NCI-H2029 treated with DMSO at 0.1 percent for 48 hours (cell line): ENCODE data around the gene PCYT2.
A peak's percentile ranks its signal among the peaks of the same experiment; 100 is the strongest.
"Not testable (repeated sequence)": the region's sequence is repeated elsewhere in the genome, so short reads cannot be mapped to it uniquely, and the experiment has no call there.

ENCODE experiments used
- DNase-seq: peaks from one replicate; lab custom pipeline; 2025; lab: John Stamatoyannopoulos, UW

The PCYT2 gene

DNA sequence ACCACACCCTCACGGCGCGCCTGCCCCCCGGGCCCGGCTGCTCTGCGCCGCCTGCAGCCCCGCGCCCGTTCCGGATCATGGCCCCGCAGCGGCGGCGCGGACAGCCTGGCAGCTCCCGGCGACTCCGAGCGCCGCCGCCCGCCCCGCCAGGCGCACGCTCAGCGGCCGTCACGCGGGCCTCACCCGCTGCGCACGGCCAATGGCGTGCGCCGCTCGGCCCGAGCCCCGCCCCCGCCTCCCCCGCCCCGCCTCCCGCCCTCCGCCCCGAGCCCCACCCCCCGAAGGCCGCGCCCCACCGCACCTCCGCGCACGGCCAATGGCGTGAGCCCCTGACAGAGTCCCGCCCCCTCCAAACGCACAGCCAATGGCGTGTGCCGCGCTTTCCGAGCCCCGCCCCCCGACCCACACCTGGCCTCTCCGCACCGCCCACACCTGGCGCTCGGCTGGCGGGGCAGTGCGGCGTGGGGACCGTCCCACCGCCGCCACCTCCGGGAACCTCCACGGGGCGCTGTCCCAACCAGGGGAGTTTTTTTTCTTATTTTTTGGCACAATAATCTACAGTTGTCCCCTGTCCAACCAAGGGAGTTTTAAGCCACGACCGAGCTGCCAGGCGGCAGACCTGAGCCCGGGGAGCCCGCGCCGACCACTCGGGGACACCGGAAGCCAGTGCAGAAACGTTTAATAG lies at the start of gene PCYT2:
PCYT2 (minus strand) TSS at position 123 of the 685 bp plus-strand sequence; CDS start at position 79, 44 bp downstream.
- DNase-seq: peak; percentile 24

DNA sequence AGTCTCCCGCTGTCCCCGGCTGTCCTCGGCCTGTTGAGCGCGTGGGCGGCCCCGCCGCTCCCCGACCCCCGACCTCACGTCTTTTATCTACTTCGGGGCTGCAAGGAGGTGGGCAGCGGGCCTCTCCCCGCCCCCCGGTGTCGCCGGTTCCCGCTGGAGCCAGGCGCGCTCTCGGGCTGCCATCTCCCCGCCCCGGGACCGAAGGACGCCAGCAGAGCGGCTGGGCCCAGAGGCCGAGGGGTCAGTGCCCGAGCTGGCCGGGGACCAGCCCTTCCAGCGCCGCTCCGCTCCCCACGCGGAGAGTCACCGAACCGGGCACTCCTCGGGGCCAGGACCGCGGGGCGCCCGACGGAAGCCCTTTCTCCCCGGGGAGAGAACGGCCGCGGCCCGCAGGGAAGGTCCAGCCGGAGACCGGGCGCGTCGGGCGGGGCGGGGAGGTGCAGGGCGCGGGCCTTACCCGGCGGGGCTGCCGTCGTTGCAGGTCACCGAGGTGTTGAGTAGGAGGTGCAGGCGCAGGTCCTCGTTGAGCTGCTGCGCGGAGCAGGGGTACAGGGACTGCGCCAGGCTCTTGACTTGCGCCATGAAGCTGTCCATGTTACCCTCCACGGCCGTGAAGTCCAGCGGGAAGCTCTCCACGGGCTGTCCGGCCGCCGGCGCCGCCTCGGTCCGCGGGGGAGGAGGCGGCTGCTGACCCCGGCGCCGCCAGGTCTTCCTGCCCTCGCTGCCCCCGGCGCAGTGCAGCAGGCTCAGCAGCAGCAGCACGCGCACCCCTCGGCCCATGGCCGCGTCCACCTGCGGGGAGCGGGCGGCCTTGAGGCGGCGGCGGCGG lies 49.1 kb upstream of the PCYT2 start:
- no peak for DNase-seq

DNA sequence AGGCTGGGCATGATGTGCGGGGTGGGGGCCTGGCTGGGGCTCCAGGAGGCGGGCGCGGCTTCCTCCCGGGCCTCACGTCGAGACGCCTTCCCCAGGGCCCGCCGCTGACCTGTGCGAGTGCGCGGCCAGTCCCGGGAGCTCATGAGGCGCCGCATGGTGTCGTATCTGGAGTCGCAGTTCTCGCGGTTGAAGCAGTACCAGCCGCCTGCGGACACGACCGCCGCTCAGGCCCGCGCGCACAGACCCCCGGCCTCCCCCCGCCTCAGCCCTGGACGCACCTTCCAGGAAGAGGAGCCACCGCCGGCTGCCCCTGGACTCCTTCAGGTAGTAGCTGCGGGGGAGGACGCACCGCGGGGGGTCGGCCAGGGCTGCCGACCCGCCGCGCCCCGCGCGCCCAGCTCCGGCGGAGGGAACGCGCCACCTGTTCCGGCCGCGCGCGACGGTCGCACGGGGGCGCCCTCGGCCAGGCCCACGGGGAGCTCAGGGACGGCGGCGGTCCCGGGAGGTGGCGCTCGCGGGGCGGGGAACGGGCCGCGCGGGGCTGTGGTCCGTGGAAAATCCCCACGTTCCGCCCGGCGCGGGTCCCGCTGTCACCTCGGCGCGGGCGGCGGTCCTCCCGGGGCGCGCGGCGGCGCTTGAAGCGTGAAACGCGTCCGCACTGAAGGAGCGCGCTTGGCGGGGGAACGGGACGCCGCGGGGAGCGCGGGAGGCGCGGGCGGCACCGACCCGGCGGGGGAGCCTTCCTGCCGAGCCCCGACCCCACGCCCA lies 48.3 kb upstream of the PCYT2 start:
- DNase-seq: no peak

DNA sequence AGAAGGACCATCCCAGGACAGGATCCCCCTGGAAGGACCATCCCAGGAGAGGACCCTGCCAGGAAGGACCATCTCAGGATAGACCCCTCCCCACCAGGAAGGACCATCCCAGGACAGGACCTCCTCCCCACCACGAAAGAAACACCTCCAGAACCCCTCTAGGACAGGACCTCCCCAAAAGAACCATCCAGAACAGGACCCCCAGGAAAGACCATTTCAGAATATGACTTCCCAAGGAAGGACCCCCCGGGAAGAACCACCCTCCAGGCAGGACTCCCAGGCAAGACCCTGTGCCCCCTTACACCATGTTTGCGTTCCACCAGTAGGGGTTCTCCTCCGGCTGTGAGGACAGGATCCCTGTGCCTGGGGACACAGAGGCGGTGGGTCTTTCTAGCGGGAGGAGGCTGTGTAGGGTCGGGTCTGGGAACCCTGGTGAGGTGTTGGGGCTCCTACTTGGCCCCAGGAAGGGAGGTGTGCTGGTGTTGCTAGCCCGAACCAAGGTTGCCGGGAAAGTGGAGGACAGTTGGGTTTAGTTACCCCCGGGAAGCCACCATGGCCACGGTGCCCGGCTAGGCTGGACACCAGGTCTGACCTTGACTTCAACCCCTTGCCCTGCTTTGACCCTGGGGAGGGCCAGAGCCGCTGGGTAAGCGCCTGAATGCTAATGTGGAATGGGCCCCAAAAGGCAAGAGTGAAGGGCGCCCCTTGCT lies 47.6 kb upstream of the PCYT2 start:
- DNase-seq: no peak

DNA sequence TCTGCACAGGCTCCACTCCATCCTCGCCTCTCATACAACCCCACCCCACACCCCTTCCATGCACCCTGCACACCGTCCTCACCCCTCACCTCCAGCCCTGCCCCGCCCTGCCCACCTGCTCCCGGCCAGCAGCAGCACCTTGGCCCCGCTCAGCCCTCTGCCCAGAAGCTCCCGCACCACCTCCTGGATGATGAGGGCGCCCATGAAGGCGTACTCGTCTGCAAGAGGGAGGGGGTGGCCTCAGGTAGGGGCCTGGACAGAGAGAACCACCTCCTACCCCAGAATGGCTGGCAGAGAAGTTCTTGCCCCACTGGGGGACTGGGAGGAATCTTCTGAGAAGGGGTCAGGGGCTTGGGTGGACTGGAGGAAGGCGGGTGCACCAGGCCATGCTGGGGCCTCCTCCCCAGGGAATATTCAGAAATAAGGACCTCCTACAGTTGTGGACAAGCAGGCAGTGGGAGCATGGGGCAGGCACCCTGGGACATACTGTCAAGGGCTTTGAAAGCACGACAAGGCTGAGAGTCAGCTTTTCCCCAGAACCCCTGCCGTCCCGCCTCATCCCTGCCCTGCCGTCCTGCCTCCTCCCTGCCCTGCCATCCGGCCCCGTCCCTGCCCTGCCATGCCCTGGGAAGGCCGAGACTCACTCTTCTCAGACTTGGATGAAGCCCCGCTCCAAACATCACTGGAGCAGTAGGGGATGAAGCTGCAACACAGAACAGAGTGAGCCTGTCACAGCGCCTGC lies 46.7 kb upstream of the PCYT2 start:
- no peak for DNase-seq

DNA sequence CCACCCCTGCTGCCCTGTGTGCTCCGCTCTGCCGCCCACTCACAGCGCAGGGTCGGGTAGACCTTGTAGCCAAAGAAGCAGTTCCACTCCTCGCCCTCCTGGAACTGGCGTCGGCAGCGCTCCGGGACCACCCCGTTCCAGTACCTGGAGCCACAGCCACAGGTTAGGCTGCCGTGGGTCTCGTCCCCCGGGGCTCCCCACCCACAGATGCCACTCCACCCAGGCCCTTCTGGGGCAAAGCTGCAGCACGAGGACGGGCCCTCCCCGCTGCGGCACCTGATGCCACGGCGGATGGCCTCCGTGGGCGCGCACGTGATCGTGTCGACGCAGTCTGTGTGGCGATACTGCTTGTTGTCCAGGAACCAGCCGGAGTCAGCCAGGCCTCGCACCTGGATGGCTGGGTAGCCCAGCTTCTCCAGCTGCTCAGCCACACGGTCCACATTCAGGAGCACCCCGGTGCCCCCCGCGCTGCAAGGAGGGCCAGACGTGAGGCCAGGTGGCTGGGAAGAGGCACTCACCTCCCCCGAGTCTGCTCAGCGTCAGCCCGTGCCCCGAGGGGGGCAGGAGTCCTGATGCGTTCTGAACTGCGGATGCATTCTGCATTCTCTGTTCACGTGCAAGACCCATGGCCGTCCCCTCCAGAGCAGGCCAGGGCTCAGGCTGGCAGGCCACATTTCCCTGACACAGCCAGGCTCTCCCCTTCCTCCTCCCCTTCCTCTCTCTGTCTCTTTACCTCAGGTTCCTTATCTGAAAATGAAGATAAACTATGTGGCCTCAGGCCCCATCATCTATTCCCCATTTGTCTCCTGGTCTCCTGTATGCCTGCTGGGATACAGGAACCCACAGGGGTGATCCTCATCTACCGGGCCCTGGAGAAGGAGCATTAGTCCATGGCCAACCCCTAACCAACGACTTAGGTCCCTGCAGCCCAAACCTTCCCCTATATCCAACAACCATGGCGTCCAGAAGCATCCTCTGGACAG lies 45.7 kb upstream of the PCYT2 start:
- DNase-seq: no peak

DNA sequence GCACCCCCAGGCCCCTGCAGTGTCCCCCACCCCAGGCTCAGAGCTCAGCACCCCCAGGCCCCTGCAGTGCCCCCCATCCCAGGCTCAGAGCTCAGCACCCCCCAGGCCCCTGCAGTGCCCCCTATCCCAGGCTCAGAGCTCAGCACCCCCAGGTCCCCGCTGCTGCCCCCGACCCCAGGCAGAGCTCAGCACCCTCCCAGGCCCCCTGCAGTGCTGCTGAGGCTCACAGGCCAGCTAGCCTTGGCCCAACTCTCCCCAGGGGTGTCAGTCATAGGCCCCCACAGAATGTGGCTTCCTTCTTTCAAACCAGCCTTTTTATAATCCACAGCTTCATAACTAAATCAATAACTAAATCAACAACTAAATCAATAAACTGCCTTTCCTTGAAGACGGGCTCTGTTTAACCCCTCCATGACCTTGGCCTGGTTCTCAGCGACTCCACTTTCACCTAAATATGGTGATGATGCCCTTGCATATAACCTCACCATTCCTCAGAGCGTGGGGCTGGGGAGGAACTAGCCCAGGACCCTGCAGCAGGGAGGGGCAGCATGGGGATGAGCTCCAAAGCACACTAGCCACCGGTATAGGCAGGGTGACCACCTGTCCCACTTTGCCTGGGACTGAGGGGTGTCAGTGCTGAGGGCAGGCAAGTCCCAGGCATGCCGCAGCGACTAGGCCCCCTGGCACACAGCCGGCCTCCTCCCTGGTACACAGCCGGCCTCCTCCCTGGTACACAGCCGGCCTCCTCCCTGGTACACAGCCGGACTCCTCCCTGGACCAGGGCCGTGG lies 44.8 kb upstream of the PCYT2 start:
- DNase-seq: no peak

DNA sequence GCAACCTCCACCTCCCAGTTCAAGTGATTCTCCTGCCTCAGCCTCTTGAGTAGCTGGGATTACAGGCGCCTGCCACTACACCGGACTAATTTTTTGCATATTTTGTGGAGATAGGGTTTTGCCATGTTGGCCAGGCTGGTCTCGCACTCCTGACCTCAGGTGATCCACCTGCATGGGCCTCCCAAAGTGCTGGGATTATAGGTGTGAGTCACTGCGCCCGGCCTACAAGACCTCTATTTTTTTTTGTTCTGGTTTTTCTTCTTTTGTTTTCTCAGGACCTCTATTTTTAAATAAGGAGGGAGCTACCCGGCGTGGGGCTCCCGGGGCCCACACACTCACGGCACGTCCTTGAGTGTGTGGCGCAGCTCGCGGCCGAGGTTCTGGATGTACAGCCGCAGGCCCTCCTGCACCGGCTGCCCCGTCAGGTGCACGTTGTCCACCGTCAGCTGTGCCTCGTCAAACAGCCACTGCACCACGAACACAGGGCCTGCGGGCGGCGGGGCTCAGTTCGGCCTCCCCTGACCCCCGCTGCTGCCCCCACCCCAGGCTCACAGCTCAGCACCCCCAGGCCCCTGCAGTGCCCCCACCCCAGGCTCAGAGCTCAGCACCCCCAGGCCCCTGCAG lies 44.0 kb upstream of the PCYT2 start:
- no peak for DNase-seq

DNA sequence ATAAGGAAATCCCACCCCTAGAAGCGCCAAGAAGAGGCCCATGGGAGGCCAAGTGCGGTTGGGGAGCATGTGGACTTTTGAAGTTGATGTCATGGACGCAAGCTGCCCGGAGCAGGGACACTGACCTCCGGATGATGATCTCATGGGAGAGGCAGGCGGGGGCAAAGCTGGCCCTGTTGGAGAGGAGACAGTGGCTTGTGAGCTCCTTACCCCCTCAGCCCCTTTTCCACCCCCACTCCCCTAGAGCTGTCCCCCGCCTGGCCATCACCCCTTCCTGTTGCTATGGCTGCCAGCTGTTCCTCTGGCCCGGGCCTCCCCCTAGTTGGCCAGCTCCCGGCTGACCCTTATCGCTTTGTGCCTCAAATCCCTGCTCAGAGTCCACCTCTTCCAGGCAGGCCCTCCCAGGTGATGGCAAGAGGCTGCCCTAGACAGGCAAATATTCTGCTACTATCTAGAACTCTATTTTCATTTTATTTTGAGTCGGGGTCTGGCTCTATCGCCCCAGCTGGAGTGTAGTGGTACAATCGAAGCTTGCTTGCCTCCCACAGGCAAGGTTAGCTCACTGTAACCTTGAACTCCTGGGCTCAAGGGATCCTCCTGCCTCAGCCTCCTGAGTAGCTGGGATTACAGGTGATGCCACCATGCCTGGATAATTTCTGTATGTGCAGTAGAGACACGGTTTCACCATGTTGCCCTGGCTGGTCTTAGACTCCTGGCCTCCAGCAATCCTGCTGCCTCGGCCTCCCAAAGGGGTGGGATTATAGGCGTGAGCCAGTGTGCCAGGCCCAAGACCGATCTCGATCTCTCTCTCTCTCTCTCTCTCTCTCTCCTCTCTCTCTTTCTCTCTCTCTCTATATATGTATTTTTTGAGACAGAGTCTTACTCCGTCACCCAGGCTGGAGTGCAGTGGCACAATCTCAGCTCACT lies 43.2 kb upstream of the PCYT2 start:
- DNase-seq: no peak

DNA sequence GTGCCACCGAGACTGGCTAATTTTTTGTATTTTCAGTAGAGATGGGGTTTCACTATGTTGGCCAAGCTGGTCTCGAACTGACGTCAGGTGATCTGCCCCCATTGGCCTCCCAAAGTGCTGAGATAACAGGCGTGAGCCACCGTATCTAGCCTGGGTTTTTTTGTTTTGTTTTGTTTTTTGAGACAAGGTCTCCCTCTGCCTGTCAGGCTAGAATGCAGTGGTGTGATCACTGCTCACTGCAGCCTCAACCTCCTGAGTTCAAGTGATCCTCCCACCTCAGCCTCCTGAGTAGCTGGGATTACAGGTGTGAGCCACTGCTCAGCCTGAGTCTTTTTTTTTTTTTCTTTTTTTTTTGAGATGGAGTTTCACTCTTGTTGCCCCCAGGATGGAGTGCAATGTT lies 42.2 kb upstream of the PCYT2 start:
- DNase-seq: not testable (repeated sequence)

DNA sequence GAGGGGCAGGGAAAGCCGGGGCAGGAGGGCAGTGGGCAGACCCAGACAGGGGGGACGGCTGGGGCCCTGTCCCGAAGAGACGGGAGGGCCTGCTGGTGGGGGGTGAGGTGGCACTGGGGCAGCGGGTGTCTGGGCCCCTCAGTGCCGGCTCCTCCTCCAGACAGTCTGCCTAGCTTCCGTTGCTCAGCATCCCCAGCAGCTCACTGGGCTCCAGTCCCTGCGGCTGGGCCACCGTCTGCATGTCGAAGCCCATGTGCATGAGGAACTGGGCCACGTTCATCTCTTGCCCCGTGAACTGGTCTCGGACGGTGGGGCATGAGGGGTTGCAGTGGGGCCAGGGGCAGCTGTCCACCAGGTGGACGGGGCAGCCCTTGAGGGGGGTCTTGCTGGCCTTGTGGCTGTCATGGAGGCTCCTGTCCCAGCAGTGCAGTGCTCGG lies 41.6 kb upstream of the PCYT2 start:
- no peak for DNase-seq

DNA sequence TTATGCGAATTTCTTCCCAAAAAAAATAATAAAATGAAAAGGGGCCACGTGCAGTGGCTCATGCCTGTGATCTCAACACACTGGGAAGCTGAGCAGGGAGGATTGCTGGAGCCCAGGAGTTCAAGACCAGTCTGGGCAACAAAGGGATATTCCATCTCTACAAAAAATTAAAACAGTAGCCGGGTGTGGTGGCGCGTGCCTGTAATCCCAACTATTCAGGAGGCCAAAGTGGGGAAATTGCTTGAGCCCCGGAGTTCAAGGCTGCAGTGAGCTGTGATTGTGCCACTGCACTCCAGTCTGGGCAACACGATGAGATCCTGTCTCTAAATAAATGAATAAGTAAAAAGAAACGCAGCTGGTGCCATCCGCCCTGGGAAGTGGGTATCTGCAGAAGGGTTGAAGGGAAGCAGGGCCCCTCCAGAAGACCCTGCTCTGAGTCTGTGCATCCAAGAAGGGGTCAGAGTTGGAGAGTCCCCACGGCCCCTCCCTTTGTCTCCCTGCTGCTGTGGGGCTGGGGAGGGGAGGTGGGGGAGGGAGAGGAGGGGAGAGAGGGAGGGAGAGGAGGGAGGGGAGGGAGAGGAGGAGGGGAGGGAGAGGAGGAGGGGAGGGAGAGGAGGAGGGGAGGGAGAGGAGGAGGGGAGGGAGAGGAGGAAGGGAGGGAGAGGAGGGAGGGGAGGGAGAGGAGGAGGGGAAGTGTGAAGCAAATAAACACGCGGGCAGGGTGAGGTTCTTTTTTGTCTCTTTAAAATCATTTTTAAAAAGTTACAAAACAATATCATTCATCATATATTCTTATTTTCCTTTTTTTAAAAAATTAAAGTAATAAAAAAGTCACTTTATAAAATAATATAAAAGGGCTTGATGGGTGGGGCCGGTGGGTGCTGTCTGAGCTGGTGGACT lies 40.8 kb upstream of the PCYT2 start:
- no peak for DNase-seq

DNA sequence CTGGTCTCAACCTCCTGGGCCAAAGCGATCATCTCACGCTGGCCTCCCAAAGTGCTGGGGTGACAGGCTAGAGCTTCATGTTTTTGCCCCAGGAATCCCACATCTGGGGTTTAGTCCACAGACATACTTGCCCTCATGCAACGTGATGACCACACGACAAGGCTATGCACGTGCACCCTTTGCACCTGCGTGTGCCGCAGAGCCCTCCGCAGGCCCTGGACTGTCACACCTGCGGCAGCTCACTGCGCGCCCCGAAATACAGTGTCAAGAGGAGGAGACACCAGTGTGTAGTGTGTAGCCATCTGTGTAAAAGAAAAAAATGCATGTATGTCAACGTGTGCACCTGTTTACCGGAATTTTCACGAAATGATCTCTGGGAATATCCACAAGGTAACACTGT lies 39.3 kb upstream of the PCYT2 start:
- DNase-seq: no peak

DNA sequence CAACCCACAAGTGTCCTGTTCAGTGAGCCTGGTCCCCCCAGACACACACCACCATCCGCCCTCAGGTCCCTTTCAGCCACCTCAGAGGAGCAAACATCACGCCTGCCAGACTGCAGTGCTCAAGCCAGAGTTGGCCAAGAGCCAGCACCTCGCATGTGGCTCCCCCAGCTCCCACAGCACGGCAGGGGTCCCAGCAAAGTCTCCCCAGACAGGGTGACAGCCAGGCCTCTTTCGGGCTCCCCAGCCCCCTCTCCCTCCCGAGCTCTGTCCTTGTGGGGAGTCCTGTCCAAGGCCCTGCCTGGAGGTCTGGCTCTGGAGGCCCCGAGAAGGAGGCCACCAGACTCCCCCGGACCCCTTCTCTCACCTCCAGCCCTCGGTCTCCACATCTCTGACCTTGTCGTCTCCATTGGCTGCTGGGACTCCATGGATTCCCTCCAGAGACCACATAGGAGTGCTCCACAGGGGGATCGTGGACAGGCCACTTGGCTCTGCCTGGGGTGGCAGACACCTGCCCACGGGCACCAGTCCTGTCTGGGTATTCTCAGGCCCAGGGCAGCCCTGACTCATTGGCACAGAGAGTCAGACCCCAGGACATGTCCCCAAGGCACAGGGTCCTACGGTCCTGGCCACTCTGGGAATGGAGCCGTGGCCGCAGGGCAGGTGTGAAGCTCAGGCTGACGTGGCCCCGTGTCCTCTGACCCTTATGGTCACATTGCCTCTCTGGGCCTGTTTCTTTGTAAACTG lies 37.6 kb upstream of the PCYT2 start:
- DNase-seq: no peak

DNA sequence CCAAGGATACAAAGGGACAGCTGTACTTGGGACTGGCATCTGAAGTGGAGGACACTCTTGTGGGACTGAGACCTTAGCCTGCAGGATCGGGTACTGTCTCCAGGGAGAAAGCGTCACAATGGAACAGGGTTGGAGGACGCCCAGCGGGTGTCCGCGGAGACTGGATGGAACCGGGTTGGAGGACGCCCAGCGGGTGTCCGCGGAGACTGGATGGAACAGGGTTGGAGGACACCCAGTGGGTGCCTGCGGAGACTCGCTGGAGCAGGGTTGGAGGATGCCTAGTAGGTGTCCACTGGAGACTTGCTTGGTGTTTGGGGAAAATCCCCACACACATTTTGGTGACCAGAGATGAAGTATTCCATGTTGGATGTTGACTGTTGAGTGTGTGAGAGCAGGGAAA lies 36.0 kb upstream of the PCYT2 start, which contains the start of gene MYADML2:
MYADML2 (minus strand) TSS at position 45 of the 400 bp plus-strand sequence. CDS start 5,492 bp downstream, outside the sequence.
- DNase-seq: no peak

DNA sequence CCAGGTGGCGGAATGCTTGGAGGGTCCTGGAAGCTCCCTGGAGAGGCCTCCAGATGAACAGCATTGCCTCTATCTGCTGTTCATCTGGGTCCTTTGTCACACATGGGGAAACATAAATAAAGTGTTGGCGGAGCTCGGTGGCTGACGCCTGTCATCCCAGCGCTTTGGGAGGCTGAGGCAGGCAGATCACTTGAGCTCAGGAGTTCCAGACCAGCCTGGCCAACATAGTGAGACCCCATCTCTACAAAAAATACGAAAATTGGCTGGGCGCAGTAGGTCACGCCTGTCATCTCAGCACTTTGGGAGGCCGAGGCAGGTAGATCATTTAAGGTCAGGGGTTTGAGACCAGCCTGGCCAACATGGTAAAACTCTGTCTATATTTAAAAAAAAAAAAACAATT lies 33.7 kb upstream of the PCYT2 start:
- no peak for DNase-seq
